GM12873 (cell line): ENCODE data around the gene PI16.
A peak's percentile ranks its signal among the peaks of the same experiment; 100 is the strongest.

ENCODE experiments used
- CTCF ChIP-seq: IDR thresholded peaks from 2 replicates; pipeline ENCODE4 v1.5.1; 2012; ENCODE audit warnings: low read depth, mild to moderate bottlenecking, moderate library complexity, low read length, control low read depth; ENCODE audit not compliant: insufficient read depth; ENCODE audit errors: missing control alignments

Gene PI16

GRCh38 chr6:37004044-37004980 is 49.8 kb downstream of the PI16 start:
- peak; percentile 9 for TF ChIP-seq CTCF

GRCh38 chr6:37005061-37005810 is 50.7 kb downstream of the PI16 start, which contains the start of gene FGD2:
Gene FGD2, plus strand, starts transcription at chr6:37005655. Its CDS starts 163 bp downstream, at chr6:37005818.
- TF ChIP-seq CTCF: no peak

- TF ChIP-seq CTCF: no peak
These were observed 51.5 kb downstream of the PI16 start for GRCh38 chr6:37005827-37006567.

GRCh38 chr6:37006793-37007339 is 52.3 kb downstream of the PI16 start:
- no peak for TF ChIP-seq CTCF

GRCh38 chr6:37007340-37008043 is 53.0 kb downstream of the PI16 start:
- no peak for TF ChIP-seq CTCF

- TF ChIP-seq CTCF: no peak
These were observed 54.2 kb downstream of the PI16 start for GRCh38 chr6:37008484-37009465.
